WTC11 (cell line): ENCODE data around the gene VAMP2. TPM values are rescaled to one million over a fixed set of nuclear protein-coding genes. Genes with fewer than 3 reads are reported as not detected.

Source experiments
- ATAC-seq: fragments of 200-7000 bp; cut with Tn5 transposase; 2 replicates; pipeline ENCODE4 v1.10.0; 2021; ENCODE audit warnings: mild to moderate bottlenecking, moderate library complexity
- CTCF ChIA-PET: fragments of 300-600 bp; sonication (Branson Sonifier 250); formaldehyde crosslinking; loops from one replicate; lab custom pipeline; 2021; ENCODE audit warnings: antibody characterized with exemption; lab: Charles Lee
- POLR2A ChIA-PET: fragments of 350-600 bp; sonication (Branson Sonifier 250); formaldehyde crosslinking; loops from one replicate; lab custom pipeline; 2021; ENCODE audit warnings: antibody characterized with exemption; lab: Charles Lee
- DNase-seq: peaks from one replicate; pipeline ENCODE4 v3.0.0; 2021; ENCODE audit warnings: low spot score
- H3K27ac Mint-ChIP-seq: 2 replicates; pipeline ENCODE4 v1.8.0; 2021; ENCODE audit warnings: mixed read lengths
- H3K27me3 Mint-ChIP-seq: 2 replicates; pipeline ENCODE4 v1.8.0; 2021; ENCODE audit warnings: low read depth, mild to moderate bottlenecking, moderate library complexity, mixed read lengths
- H3K36me3 Mint-ChIP-seq: 2 replicates; pipeline ENCODE4 v1.8.0; 2021; ENCODE audit warnings: mixed read lengths
- H3K4me1 Mint-ChIP-seq: 2 replicates; pipeline ENCODE4 v1.8.0; 2022; ENCODE audit warnings: mixed read lengths
- H3K4me3 Mint-ChIP-seq: 2 replicates; pipeline ENCODE4 v1.8.0; 2021; ENCODE audit warnings: mild to moderate bottlenecking, moderate library complexity, mixed read lengths
- H3K9me3 Mint-ChIP-seq: 2 replicates; pipeline ENCODE4 v1.8.0; 2021; ENCODE audit warnings: mixed read lengths
- ATF1 ChIP-seq: sonication (generic); formaldehyde crosslinking; IDR thresholded peaks from 2 replicates; pipeline ENCODE4 v1.8.1; 2023; ENCODE audit warnings: mild to moderate bottlenecking, moderate library complexity, missing genetic modification reagents
- CTCF ChIP-seq: fragments of 200-600 bp; IDR thresholded peaks from 2 replicates; pipeline ENCODE4 v1.8.0; 2022; ENCODE audit warnings: antibody characterized with exemption
- E2F1 ChIP-seq: sonication (generic); formaldehyde crosslinking; IDR thresholded peaks from 2 replicates; pipeline ENCODE4 v1.8.0; 2022; ENCODE audit warnings: mild to moderate bottlenecking, missing genetic modification reagents
- ERG ChIP-seq: fragments of 250-450 bp; sonication (Bioruptor Pico); IDR thresholded peaks from 2 replicates; pipeline ENCODE4 v1.8.0; 2021; ENCODE audit warnings: mild to moderate bottlenecking
- FOXK1 ChIP-seq: sonication (generic); formaldehyde crosslinking; IDR thresholded peaks from 2 replicates; pipeline ENCODE4 v1.8.0; 2022; ENCODE audit warnings: mild to moderate bottlenecking, moderate library complexity, missing genetic modification reagents
- GABPB1 ChIP-seq: sonication (generic); formaldehyde crosslinking; IDR thresholded peaks from 2 replicates; pipeline ENCODE4 v1.8.1; 2023; ENCODE audit warnings: mild to moderate bottlenecking, missing genetic modification reagents
- IRF2 ChIP-seq: sonication (generic); formaldehyde crosslinking; IDR thresholded peaks from 2 replicates; pipeline ENCODE4 v1.8.0; 2022; ENCODE audit warnings: low read depth, missing genetic modification reagents, borderline replicate concordance
- JAZF1 ChIP-seq: fragments of 250-450 bp; sonication (Bioruptor Pico); IDR thresholded peaks from 2 replicates; pipeline ENCODE4 v1.9.0; 2021; ENCODE audit warnings: moderate library complexity, mild to moderate bottlenecking, inconsistent platforms
- MAX ChIP-seq: sonication (generic); formaldehyde crosslinking; IDR thresholded peaks from 2 replicates; pipeline ENCODE4 v1.8.0; 2022; ENCODE audit warnings: mild to moderate bottlenecking, missing genetic modification reagents
- NR3C1 ChIP-seq: sonication (generic); formaldehyde crosslinking; conservative IDR thresholded peaks from 2 replicates; pipeline ENCODE4 v1.8.1; 2023; ENCODE audit warnings: low read depth, mild to moderate bottlenecking, missing genetic modification reagents
- OVOL2 ChIP-seq: fragments of 250-450 bp; sonication (Bioruptor Pico); IDR thresholded peaks from 2 replicates; pipeline ENCODE4 v1.9.0; 2021; ENCODE audit warnings: mild to moderate bottlenecking, borderline replicate concordance
- PRRX2 ChIP-seq: fragments of 250-450 bp; sonication (Bioruptor Pico); IDR thresholded peaks from 2 replicates; pipeline ENCODE4 v1.8.0; 2021; ENCODE audit warnings: mild to moderate bottlenecking
- RORB ChIP-seq: fragments of 250-450 bp; sonication (Bioruptor Pico); IDR thresholded peaks from 2 replicates; pipeline ENCODE4 v1.9.0; 2021; ENCODE audit warnings: mild to moderate bottlenecking
- SMAD4 ChIP-seq: sonication (generic); formaldehyde crosslinking; IDR thresholded peaks from 2 replicates; pipeline ENCODE4 v1.8.0; 2022; ENCODE audit warnings: mild to moderate bottlenecking, missing genetic modification reagents
- SP1 ChIP-seq: sonication (generic); formaldehyde crosslinking; conservative IDR thresholded peaks from 2 replicates; pipeline ENCODE4 v1.8.1; 2022; ENCODE audit warnings: missing genetic modification reagents
- ZNF121 ChIP-seq: sonication (generic); formaldehyde crosslinking; IDR thresholded peaks from 2 replicates; pipeline ENCODE4 v1.8.0; 2023; ENCODE audit warnings: missing genetic modification reagents
- ZNF263 ChIP-seq: sonication (generic); formaldehyde crosslinking; IDR thresholded peaks from 2 replicates; pipeline ENCODE4 v1.8.1; 2022; ENCODE audit warnings: low read depth, mild to moderate bottlenecking, moderate library complexity, missing genetic modification reagents
- ZNF317 ChIP-seq: sonication (generic); formaldehyde crosslinking; IDR thresholded peaks from 2 replicates; pipeline ENCODE4 v1.8.1; 2023; ENCODE audit warnings: low read depth, mild to moderate bottlenecking, moderate library complexity, missing genetic modification reagents, borderline replicate concordance
- ZNF396 ChIP-seq: fragments of 250-450 bp; sonication (Bioruptor Pico); IDR thresholded peaks from 2 replicates; pipeline ENCODE4 v1.8.0; 2021; ENCODE audit warnings: mild to moderate bottlenecking, moderate library complexity, borderline replicate concordance
- total RNA-seq: library from RNA; stranded (reverse); gene quantifications from 3 replicates; pipeline ENCODE4 v1.2.3, GENCODE V29; 2021
- TF ChIP-seq, protein P1 (sequence below): sonication (generic); formaldehyde crosslinking; IDR thresholded peaks from 2 replicates; pipeline ENCODE4 v1.8.1; 2023; ENCODE audit warnings: mild to moderate bottlenecking, missing genetic modification reagents, moderate library complexity
- TF ChIP-seq, protein P2 (sequence below): sonication (generic); formaldehyde crosslinking; IDR thresholded peaks from 2 replicates; pipeline ENCODE4 v1.8.0; 2022; ENCODE audit warnings: mild to moderate bottlenecking, missing genetic modification reagents
- TF ChIP-seq, protein P3 (sequence below): sonication (generic); formaldehyde crosslinking; conservative IDR thresholded peaks from 2 replicates; pipeline ENCODE4 v1.8.1; 2023; ENCODE audit warnings: mild to moderate bottlenecking, low read depth, missing genetic modification reagents, moderate library complexity
- TF ChIP-seq, protein P4 (sequence below): sonication (generic); formaldehyde crosslinking; IDR thresholded peaks from 2 replicates; pipeline ENCODE4 v1.8.1; 2022; ENCODE audit warnings: missing genetic modification reagents, borderline replicate concordance

VAMP2 gene
- total RNA-seq, 1 experiment from 2014 or later: 27.4 TPM

DNA sequence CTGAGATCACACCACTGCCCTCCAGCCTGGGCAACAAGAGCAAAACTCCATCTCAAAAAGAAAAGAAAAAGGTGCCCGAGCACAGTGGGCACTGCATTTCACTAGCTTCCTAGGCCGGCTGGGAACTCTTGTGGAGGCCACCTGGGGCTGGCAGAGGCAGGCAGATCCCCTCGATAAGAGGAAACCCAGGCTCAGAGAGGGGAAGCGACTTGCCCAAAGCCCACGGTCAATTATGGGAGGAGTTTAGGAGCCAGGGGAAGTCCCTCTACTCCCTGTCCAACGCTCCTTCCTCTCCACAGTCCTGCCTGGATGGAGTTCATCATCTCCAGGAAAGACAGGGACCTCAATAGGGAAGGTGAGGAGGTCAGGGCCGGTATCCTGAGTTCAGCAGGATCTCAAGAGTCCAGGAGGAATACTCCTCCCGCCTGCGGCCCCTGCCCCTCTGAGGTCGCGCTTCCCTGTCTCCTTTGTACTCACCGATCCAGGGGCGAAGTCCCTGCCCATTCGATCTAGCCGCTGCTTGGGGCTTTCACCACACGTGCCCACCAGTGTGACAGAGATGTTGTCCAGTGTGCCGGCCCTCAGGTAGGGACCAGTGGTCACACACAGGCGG, 45.3 kb downstream of the VAMP2 start:
- ATAC-seq (no peak), DNase-seq (no peak)
- ChIA-PET CTCF (interaction anchor here (0.7 to 9.8 kb wide), 17 partner anchors 8 to 127 kb away, joined by 3 to 118 read pairs (median 11); no protein-coding TSS in a partner anchor), POLR2A (no interaction called here)
- H3K36me3 Mint-ChIP-seq: no peaks in the 10 kb centered on the region
- peaks cover 73% of the 10 kb centered on the region for H3K27me3 Mint-ChIP-seq
- H3K9me3 Mint-ChIP-seq: no peaks in the 10 kb centered on the region
- H3K27ac Mint-ChIP-seq: no peak overlapping the region
- H3K4me3 Mint-ChIP-seq: peak overlapping the region; percentile 85
- peaks cover 3% of the 10 kb centered on the region; the same call in 1 of the 2 replicates for H3K4me1 Mint-ChIP-seq
- TF ChIP-seq GABPB1 (CRISPR knock-in tag) (no peak), MAX (CRISPR knock-in tag) (no peak; the same call in 1 of the 2 replicates), ZNF396 (CRISPR knock-in tag) (no peak), NR3C1 (CRISPR knock-in tag) (no peak), IRF2 (CRISPR knock-in tag) (no peak), PRRX2 (no peak), ZNF317 (CRISPR knock-in tag) (no peak), ATF1 (no peak), RORB (CRISPR knock-in tag) (no peak), E2F1 (CRISPR knock-in tag) (no peak)
- TF ChIP-seq, protein P1, sequence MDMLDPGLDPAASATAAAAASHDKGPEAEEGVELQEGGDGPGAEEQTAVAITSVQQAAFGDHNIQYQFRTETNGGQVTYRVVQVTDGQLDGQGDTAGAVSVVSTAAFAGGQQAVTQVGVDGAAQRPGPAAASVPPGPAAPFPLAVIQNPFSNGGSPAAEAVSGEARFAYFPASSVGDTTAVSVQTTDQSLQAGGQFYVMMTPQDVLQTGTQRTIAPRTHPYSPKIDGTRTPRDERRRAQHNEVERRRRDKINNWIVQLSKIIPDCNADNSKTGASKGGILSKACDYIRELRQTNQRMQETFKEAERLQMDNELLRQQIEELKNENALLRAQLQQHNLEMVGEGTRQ (CRISPR knock-in tag): no peak
- TF ChIP-seq, protein P2, sequence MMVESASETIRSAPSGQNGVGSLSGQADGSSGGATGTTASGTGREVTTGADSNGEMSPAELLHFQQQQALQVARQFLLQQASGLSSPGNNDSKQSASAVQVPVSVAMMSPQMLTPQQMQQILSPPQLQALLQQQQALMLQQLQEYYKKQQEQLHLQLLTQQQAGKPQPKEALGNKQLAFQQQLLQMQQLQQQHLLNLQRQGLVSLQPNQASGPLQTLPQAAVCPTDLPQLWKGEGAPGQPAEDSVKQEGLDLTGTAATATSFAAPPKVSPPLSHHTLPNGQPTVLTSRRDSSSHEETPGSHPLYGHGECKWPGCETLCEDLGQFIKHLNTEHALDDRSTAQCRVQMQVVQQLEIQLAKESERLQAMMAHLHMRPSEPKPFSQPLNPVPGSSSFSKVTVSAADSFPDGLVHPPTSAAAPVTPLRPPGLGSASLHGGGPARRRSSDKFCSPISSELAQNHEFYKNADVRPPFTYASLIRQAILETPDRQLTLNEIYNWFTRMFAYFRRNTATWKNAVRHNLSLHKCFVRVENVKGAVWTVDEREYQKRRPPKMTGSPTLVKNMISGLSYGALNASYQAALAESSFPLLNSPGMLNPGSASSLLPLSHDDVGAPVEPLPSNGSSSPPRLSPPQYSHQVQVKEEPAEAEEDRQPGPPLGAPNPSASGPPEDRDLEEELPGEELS: no peak

GRCh38 chr17:8116776-8117175, 46.0 kb downstream of the VAMP2 start:
- ATAC-seq (no peak), DNase-seq (no peak)
- Mint-ChIP-seq H3K27me3 (peaks cover 77% of the 10 kb centered on the region), H3K4me3 (peak overlapping the region; percentile 85), H3K27ac (no peak overlapping the region), H3K36me3 (no peaks in the 10 kb centered on the region), H3K9me3 (no peaks in the 10 kb centered on the region), H3K4me1 (peaks cover 3% of the 10 kb centered on the region; the same call in 1 of the 2 replicates)
- POLR2A ChIA-PET: no interaction called here
- CTCF ChIA-PET: interaction anchor here (0.7 to 9.8 kb wide), 7 partner anchors 13 to 60 kb away, joined by 3 to 118 read pairs (median 11); no protein-coding TSS in a partner anchor
- no peak for TF ChIP-seq SP1 (CRISPR knock-in tag)
- TF ChIP-seq ZNF121 (CRISPR knock-in tag): no peak
- TF ChIP-seq, protein P3, sequence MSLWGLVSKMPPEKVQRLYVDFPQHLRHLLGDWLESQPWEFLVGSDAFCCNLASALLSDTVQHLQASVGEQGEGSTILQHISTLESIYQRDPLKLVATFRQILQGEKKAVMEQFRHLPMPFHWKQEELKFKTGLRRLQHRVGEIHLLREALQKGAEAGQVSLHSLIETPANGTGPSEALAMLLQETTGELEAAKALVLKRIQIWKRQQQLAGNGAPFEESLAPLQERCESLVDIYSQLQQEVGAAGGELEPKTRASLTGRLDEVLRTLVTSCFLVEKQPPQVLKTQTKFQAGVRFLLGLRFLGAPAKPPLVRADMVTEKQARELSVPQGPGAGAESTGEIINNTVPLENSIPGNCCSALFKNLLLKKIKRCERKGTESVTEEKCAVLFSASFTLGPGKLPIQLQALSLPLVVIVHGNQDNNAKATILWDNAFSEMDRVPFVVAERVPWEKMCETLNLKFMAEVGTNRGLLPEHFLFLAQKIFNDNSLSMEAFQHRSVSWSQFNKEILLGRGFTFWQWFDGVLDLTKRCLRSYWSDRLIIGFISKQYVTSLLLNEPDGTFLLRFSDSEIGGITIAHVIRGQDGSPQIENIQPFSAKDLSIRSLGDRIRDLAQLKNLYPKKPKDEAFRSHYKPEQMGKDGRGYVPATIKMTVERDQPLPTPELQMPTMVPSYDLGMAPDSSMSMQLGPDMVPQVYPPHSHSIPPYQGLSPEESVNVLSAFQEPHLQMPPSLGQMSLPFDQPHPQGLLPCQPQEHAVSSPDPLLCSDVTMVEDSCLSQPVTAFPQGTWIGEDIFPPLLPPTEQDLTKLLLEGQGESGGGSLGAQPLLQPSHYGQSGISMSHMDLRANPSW (CRISPR knock-in tag): no peak
- TF ChIP-seq IRF2 (CRISPR knock-in tag): no peak
- TF ChIP-seq ZNF396 (CRISPR knock-in tag): no peak
- no peak for TF ChIP-seq JAZF1 (CRISPR knock-in tag)
- no peak for TF ChIP-seq CTCF
- TF ChIP-seq, protein P4, sequence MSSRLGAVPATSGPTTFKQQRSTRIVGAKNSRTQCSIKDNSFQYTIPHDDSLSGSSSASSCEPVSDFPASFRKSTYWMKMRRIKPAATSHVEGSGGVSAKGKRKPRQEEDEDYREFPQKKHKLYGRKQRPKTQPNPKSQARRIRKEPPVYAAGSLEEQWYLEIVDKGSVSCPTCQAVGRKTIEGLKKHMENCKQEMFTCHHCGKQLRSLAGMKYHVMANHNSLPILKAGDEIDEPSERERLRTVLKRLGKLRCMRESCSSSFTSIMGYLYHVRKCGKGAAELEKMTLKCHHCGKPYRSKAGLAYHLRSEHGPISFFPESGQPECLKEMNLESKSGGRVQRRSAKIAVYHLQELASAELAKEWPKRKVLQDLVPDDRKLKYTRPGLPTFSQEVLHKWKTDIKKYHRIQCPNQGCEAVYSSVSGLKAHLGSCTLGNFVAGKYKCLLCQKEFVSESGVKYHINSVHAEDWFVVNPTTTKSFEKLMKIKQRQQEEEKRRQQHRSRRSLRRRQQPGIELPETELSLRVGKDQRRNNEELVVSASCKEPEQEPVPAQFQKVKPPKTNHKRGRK (CRISPR knock-in tag): no peak
- TF ChIP-seq ERG (CRISPR knock-in tag): no peak
- TF ChIP-seq ATF1: no peak
- TF ChIP-seq NR3C1 (CRISPR knock-in tag): no peak
- no peak for TF ChIP-seq OVOL2 (CRISPR knock-in tag)
- TF ChIP-seq FOXK1 (CRISPR knock-in tag): no peak
- TF ChIP-seq SMAD4 (CRISPR knock-in tag): no peak
- TF ChIP-seq ZNF263 (CRISPR knock-in tag): no peak
